ENCODE measurements around the gene ADGRG3. TPM values are rescaled to one million over a fixed set of nuclear protein-coding genes. Genes with fewer than 3 reads are reported as not detected.
A peak's percentile ranks its signal among the peaks of the same experiment; 100 is the strongest.

ADGRG3 gene
- total and polyA plus RNA-seq, 9 of the 15 experiments (the other 6 are each of a cell fraction or from before 2014, with no cell fraction given) = 0.09 to 0.52 (median 0.14) TPM; not detected in 3

GRCh38 chr16:57660715-57661463, 7.2 kb upstream of the ADGRG3 start:
- peak overlapping the region in 1 of 2 experiments; percentile 26; a peak in 1 of 4 replicates for H3K9ac ChIP-seq (ENCODE audit: insufficient read depth in 1 of 2, low read depth in 2 of 2, low read length in 2 of 2)
- in situ Hi-C loops (cut with MboI) (no loop called here), intact Hi-C loops (cut with micrococcal nuclease) (loop anchor here (2.0 to 10.0 kb wide), 2 partner anchors 60 to 234 kb away; no protein-coding TSS in a partner anchor)
- H3K27ac ChIP-seq (ENCODE audit: extremely low read depth, low read depth, low read length) = no peak overlapping the region
- H3K9me1 ChIP-seq (ENCODE audit: control insufficient read depth, insufficient read depth, low read length) = no peaks in the 10 kb centered on the region
- H3K4me2 ChIP-seq (ENCODE audit: insufficient read depth, low read length) = no peak overlapping the region
- FAIRE-seq (no peak), ATAC-seq (peak; percentile 77), DNase-seq (ENCODE audit: extremely low read depth in 1 of 4, low spot score in 3 of 4) (peak in 2 of 4 experiments; percentile 33 to 39)
- H3K79me2 ChIP-seq (ENCODE audit: control insufficient read depth, insufficient read depth, low read length) = no peaks in the 10 kb centered on the region
- H2AFZ ChIP-seq (ENCODE audit: low read depth, low read length) = no peak overlapping the region
- 32% methylated on average over 11 of the region's 11 CpGs for WGBS (ENCODE audit: insufficient coverage, low coverage, missing lambda C conversion rate)
- POLR2A ChIA-PET = interaction anchor here (0.6 to 1.5 kb wide), 3 partner anchors 8 to 74 kb away, joined by 3 to 4 read pairs (median 3); no protein-coding TSS in a partner anchor
- H4K20me1 ChIP-seq (replicated peaks; ENCODE audit: control insufficient read depth, insufficient read depth, low read length) = no peaks in the 10 kb centered on the region
- H3K4me3 ChIP-seq = no peak overlapping the region
- no peaks in the 10 kb centered on the region for H3K36me3 ChIP-seq (ENCODE audit: control insufficient read depth, insufficient read depth, low read length)
- H3K9me3 ChIP-seq (replicated peaks; ENCODE audit: control insufficient read depth, insufficient read depth, low read depth, low read length) = no peaks in the 10 kb centered on the region
- CTCF ChIA-PET (ENCODE audit: low intra/inter-chr PET ratio) = interaction anchor here (1.4 to 2.3 kb wide), 3 partner anchors 60 to 76 kb away, joined by 3 to 13 read pairs (median 9); no protein-coding TSS in a partner anchor
- H3K4me1 ChIP-seq (replicated peaks in 1 of 2; ENCODE audit: control insufficient read depth in 2 of 2, insufficient read depth in 2 of 2, low read length in 2 of 2) = peaks cover 0 to 12% of the 10 kb centered on the region in 2 experiments; a peak in 1 of 5 replicates
- no TSS peak for BruUV-seq (replicated peaks)
- 0 out of 5 replicates have a peak, but pooled peaks cover 0 to 5% of the 10 kb centered on the region in 2 experiments for H3K27me3 ChIP-seq (ENCODE audit: control insufficient read depth in 2 of 2, insufficient read depth in 2 of 2, low read length in 2 of 2)
- TF ChIP-seq ZFP36 (IDR thresholded peaks at IDR 0.05; ENCODE audit: low read depth, low read length, partially characterized antibody) (peak; percentile 56), CTBP1 (IDR thresholded peaks at IDR 0.05; ENCODE audit: borderline replicate concordance) (peak; percentile 55; the same call in 1 of the 2 replicates), ZBTB49 (CRISPR knock-in tag; IDR thresholded peaks at IDR 0.05; ENCODE audit: borderline replicate concordance) (no peak), HNRNPL (IDR thresholded peaks at IDR 0.05; ENCODE audit: low read depth, low read length) (no peak), ZNF212 (CRISPR knock-in tag; IDR thresholded peaks at IDR 0.05) (no peak), CC2D1A (IDR thresholded peaks at IDR 0.05) (0 out of 2 replicates have a peak, but pooled peaks have one; percentile 19), GABPB2 (CRISPR knock-in tag; conservative IDR thresholded peaks at IDR 0.05) (no peak), RCOR1 (IDR thresholded peaks at IDR 0.05; ENCODE audit: borderline replicate concordance in 1 of 2, low read depth in 2 of 2, low read length in 2 of 2) (peak in 1 of 2 experiments; percentile 56; a peak in 1 of 4 replicates), FUS (optimal IDR thresholded peaks at IDR 0.05; ENCODE audit: low read depth, low read length) (no peak), PRPF4 (IDR thresholded peaks at IDR 0.05; ENCODE audit: insufficient read depth, low read depth, low read length, poor library complexity, severe bottlenecking) (no peak), E2F3 (CRISPR knock-in tag; IDR thresholded peaks at IDR 0.05) (no peak)
- TF ChIP-seq, protein P1, sequence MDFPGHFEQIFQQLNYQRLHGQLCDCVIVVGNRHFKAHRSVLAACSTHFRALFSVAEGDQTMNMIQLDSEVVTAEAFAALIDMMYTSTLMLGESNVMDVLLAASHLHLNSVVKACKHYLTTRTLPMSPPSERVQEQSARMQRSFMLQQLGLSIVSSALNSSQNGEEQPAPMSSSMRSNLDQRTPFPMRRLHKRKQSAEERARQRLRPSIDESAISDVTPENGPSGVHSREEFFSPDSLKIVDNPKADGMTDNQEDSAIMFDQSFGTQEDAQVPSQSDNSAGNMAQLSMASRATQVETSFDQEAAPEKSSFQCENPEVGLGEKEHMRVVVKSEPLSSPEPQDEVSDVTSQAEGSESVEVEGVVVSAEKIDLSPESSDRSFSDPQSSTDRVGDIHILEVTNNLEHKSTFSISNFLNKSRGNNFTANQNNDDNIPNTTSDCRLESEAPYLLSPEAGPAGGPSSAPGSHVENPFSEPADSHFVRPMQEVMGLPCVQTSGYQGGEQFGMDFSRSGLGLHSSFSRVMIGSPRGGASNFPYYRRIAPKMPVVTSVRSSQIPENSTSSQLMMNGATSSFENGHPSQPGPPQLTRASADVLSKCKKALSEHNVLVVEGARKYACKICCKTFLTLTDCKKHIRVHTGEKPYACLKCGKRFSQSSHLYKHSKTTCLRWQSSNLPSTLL (IDR thresholded peaks at IDR 0.05) = no peak
